Activated naive CD4-positive, alpha-beta T cell treated with anti-CD3 and anti-CD28 coated beads, Interleukin-2, amount 50 U/mL, for 24 hours (primary cell): ENCODE results near the gene ST8SIA3.

Experiments used
- H3K27ac Mint-ChIP-seq: one replicate; pipeline ENCODE4 v1.8.0; 2021; ENCODE audit warnings: mild to moderate bottlenecking, mixed read lengths
- H3K27me3 Mint-ChIP-seq: one replicate; pipeline ENCODE4 v1.8.0; 2021; ENCODE audit warnings: mixed read lengths
- H3K36me3 Mint-ChIP-seq: one replicate; pipeline ENCODE4 v1.8.0; 2021; ENCODE audit warnings: mixed read lengths
- H3K4me1 Mint-ChIP-seq: one replicate; pipeline ENCODE4 v1.8.0; 2021; ENCODE audit warnings: mixed read lengths
- H3K4me3 Mint-ChIP-seq: one replicate; pipeline ENCODE4 v1.8.0; 2021; ENCODE audit warnings: mild to moderate bottlenecking, mixed read lengths
- H3K9me3 Mint-ChIP-seq: one replicate; pipeline ENCODE4 v1.8.0; 2021; ENCODE audit warnings: mixed read lengths

The ST8SIA3 gene

GRCh38 chr18:57352271-57352701 is at the start of gene ST8SIA3:
Gene ST8SIA3 (plus strand): TSS chr18:57352557. CDS start chr18:57352847, 290 bp downstream.
- Mint-ChIP-seq H3K4me1 (no peaks in the 10 kb centered on the region), H3K36me3 (peaks cover 2% of the 10 kb centered on the region), H3K27ac (no peak within 1 kb of the TSS), H3K27me3 (peaks cover 50% of the 10 kb centered on the region), H3K4me3 (no peak within 1 kb of the TSS), H3K9me3 (peaks cover 6% of the 10 kb centered on the region)

- H3K27ac Mint-ChIP-seq: no peak overlapping the region
- H3K4me1 Mint-ChIP-seq: no peaks in the 10 kb centered on the region
- H3K36me3 Mint-ChIP-seq: no peaks in the 10 kb centered on the region
- H3K9me3 Mint-ChIP-seq: no peaks in the 10 kb centered on the region
- H3K27me3 Mint-ChIP-seq: peaks cover 2% of the 10 kb centered on the region
- no peak overlapping the region for H3K4me3 Mint-ChIP-seq
Measured at GRCh38 chr18:57311472-57311871, 40.9 kb upstream of the ST8SIA3 start.

- H3K4me1 Mint-ChIP-seq: no peaks in the 10 kb centered on the region
- no peaks in the 10 kb centered on the region for H3K27me3 Mint-ChIP-seq
- H3K27ac Mint-ChIP-seq: no peak overlapping the region
- no peak overlapping the region for H3K4me3 Mint-ChIP-seq
- no peaks in the 10 kb centered on the region for H3K36me3 Mint-ChIP-seq
- H3K9me3 Mint-ChIP-seq: no peaks in the 10 kb centered on the region
Measured at GRCh38 chr18:57312346-57313144, 39.8 kb upstream of the ST8SIA3 start.

- Mint-ChIP-seq H3K4me1 (no peaks in the 10 kb centered on the region), H3K27ac (no peak overlapping the region), H3K36me3 (no peaks in the 10 kb centered on the region), H3K27me3 (peaks cover 4% of the 10 kb centered on the region), H3K4me3 (no peak overlapping the region), H3K9me3 (peaks cover 6% of the 10 kb centered on the region)
Measured at GRCh38 chr18:57320603-57321002, 31.8 kb upstream of the ST8SIA3 start.

GRCh38 chr18:57325491-57326166 is 26.7 kb upstream of the ST8SIA3 start:
- no peak overlapping the region for H3K27ac Mint-ChIP-seq
- H3K27me3 Mint-ChIP-seq: peaks cover 5% of the 10 kb centered on the region
- no peaks in the 10 kb centered on the region for H3K36me3 Mint-ChIP-seq

GRCh38 chr18:57326718-57327323 is 25.5 kb upstream of the ST8SIA3 start:
- Mint-ChIP-seq H3K27me3 (peaks cover 5% of the 10 kb centered on the region), H3K9me3 (peaks cover 6% of the 10 kb centered on the region), H3K36me3 (no peaks in the 10 kb centered on the region), H3K27ac (no peak overlapping the region), H3K4me1 (no peaks in the 10 kb centered on the region), H3K4me3 (no peak overlapping the region)

More at GRCh38 chr18:57325491-57326166, 26.7 kb upstream of the ST8SIA3 start:
- Mint-ChIP-seq H3K4me3 (no peak overlapping the region), H3K4me1 (no peaks in the 10 kb centered on the region), H3K9me3 (peaks cover 6% of the 10 kb centered on the region)

- no peaks in the 10 kb centered on the region for H3K36me3 Mint-ChIP-seq
- H3K27me3 Mint-ChIP-seq: peaks cover 5% of the 10 kb centered on the region
- no peak overlapping the region for H3K4me3 Mint-ChIP-seq
- H3K27ac Mint-ChIP-seq: no peak overlapping the region
- no peaks in the 10 kb centered on the region for H3K4me1 Mint-ChIP-seq
- peaks cover 6% of the 10 kb centered on the region for H3K9me3 Mint-ChIP-seq
Measured at GRCh38 chr18:57328665-57329064, 23.7 kb upstream of the ST8SIA3 start.

GRCh38 chr18:57329856-57330255 is 22.5 kb upstream of the ST8SIA3 start:
- Mint-ChIP-seq H3K9me3 (peaks cover 6% of the 10 kb centered on the region), H3K36me3 (no peaks in the 10 kb centered on the region), H3K4me1 (no peaks in the 10 kb centered on the region), H3K27me3 (peaks cover 3% of the 10 kb centered on the region), H3K27ac (no peak overlapping the region), H3K4me3 (no peak overlapping the region)

- no peaks in the 10 kb centered on the region for H3K9me3 Mint-ChIP-seq
- H3K27ac Mint-ChIP-seq: no peak overlapping the region
- H3K36me3 Mint-ChIP-seq: no peaks in the 10 kb centered on the region
- H3K27me3 Mint-ChIP-seq: peaks cover 2% of the 10 kb centered on the region
- H3K4me1 Mint-ChIP-seq: no peaks in the 10 kb centered on the region
- no peak overlapping the region for H3K4me3 Mint-ChIP-seq
Measured at GRCh38 chr18:57331718-57332117, 20.6 kb upstream of the ST8SIA3 start.

- H3K4me1 Mint-ChIP-seq: no peaks in the 10 kb centered on the region
Measured at GRCh38 chr18:57333940-57334339, 18.4 kb upstream of the ST8SIA3 start.

GRCh38 chr18:57334383-57334782 is 18.0 kb upstream of the ST8SIA3 start:
- Mint-ChIP-seq H3K9me3 (no peaks in the 10 kb centered on the region), H3K4me1 (no peaks in the 10 kb centered on the region), H3K27me3 (peaks cover 7% of the 10 kb centered on the region), H3K27ac (no peak overlapping the region), H3K36me3 (no peaks in the 10 kb centered on the region), H3K4me3 (no peak overlapping the region)

More at GRCh38 chr18:57333940-57334339, 18.4 kb upstream of the ST8SIA3 start:
- Mint-ChIP-seq H3K27ac (no peak overlapping the region), H3K4me3 (no peak overlapping the region), H3K9me3 (no peaks in the 10 kb centered on the region), H3K27me3 (peaks cover 5% of the 10 kb centered on the region), H3K36me3 (no peaks in the 10 kb centered on the region)

- Mint-ChIP-seq H3K4me3 (no peak overlapping the region), H3K27me3 (peaks cover 8% of the 10 kb centered on the region), H3K27ac (no peak overlapping the region), H3K9me3 (no peaks in the 10 kb centered on the region), H3K4me1 (no peaks in the 10 kb centered on the region), H3K36me3 (no peaks in the 10 kb centered on the region)
Measured at GRCh38 chr18:57336343-57336742, 16.0 kb upstream of the ST8SIA3 start.

GRCh38 chr18:57337890-57338289 is 14.5 kb upstream of the ST8SIA3 start:
- Mint-ChIP-seq H3K27me3 (peaks cover 8% of the 10 kb centered on the region), H3K4me3 (no peak overlapping the region), H3K27ac (no peak overlapping the region), H3K4me1 (no peaks in the 10 kb centered on the region), H3K36me3 (no peaks in the 10 kb centered on the region), H3K9me3 (no peaks in the 10 kb centered on the region)

- Mint-ChIP-seq H3K4me1 (no peaks in the 10 kb centered on the region), H3K9me3 (no peaks in the 10 kb centered on the region), H3K27me3 (peaks cover 17% of the 10 kb centered on the region), H3K36me3 (no peaks in the 10 kb centered on the region), H3K4me3 (no peak overlapping the region), H3K27ac (no peak overlapping the region)
Measured at GRCh38 chr18:57343833-57344232, 8.5 kb upstream of the ST8SIA3 start.

GRCh38 chr18:57346876-57347275 is 5.5 kb upstream of the ST8SIA3 start:
- Mint-ChIP-seq H3K27ac (no peak overlapping the region), H3K4me1 (no peaks in the 10 kb centered on the region), H3K4me3 (no peak overlapping the region), H3K9me3 (no peaks in the 10 kb centered on the region), H3K36me3 (no peaks in the 10 kb centered on the region), H3K27me3 (peaks cover 31% of the 10 kb centered on the region)

GRCh38 chr18:57347784-57348183 is 4.6 kb upstream of the ST8SIA3 start:
- Mint-ChIP-seq H3K27me3 (peaks cover 37% of the 10 kb centered on the region), H3K36me3 (no peaks in the 10 kb centered on the region), H3K9me3 (no peaks in the 10 kb centered on the region), H3K4me3 (no peak overlapping the region), H3K4me1 (no peaks in the 10 kb centered on the region), H3K27ac (no peak overlapping the region)
